22Rv1 (cell line): ENCODE data around the gene P2RY2.

Experiments used
- ZFX ChIP-seq: fragments of 450-650 bp; IDR thresholded peaks from 2 replicates; pipeline ENCODE4 v1.6.1; 2017; ENCODE audit warnings: antibody characterized with exemption, borderline replicate concordance
- TF ChIP-seq, protein P1 (sequence below): fragments of 450-650 bp; IDR thresholded peaks from 2 replicates; pipeline ENCODE4 v1.5.1; 2017; ENCODE audit warnings: mild to moderate bottlenecking

DNA sequence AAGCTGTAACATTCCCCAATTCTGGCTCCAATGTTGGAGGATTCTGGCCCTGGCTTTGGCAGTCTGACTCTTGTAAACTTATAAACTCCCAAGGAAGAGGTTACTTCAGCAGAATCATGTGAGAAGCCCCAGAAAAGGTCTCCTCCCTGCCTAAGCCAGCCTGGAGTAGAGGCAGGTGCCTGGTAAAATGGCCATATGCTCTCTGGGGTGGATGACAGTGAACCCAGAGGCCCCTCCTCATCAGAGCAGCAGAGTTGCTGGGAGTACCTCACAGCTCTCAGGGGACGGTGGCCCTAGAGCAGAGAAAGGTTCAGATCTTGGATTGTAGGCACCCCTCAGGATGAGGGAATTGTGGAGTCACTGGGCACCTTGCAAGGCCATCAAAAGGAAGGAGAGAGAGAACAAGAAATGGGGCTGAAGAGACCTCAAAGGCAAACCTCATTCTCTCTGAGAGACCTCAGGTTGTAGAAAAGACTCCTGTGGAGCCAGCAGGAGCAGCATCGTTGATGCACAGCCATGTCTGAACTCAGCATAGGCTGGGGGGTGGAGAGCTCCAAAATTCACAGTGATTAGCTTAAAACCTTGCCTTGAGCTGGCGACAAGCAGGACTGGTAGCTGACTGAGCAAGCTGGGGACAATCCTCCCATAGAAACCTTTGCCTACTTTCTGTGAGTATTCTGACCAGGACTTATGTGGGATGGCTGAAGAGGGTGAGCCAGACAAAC is 49.2 kb downstream of the P2RY2 start:
- TF ChIP-seq, protein P1, sequence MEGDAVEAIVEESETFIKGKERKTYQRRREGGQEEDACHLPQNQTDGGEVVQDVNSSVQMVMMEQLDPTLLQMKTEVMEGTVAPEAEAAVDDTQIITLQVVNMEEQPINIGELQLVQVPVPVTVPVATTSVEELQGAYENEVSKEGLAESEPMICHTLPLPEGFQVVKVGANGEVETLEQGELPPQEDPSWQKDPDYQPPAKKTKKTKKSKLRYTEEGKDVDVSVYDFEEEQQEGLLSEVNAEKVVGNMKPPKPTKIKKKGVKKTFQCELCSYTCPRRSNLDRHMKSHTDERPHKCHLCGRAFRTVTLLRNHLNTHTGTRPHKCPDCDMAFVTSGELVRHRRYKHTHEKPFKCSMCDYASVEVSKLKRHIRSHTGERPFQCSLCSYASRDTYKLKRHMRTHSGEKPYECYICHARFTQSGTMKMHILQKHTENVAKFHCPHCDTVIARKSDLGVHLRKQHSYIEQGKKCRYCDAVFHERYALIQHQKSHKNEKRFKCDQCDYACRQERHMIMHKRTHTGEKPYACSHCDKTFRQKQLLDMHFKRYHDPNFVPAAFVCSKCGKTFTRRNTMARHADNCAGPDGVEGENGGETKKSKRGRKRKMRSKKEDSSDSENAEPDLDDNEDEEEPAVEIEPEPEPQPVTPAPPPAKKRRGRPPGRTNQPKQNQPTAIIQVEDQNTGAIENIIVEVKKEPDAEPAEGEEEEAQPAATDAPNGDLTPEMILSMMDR = no peak
- no peak for TF ChIP-seq ZFX
